Measurements from ENCODE around the gene CTXN1. TPM values are rescaled to one million over a fixed set of nuclear protein-coding genes. Genes with fewer than 3 reads are reported as not detected.
"Not testable (repeated sequence)": the region's sequence is repeated elsewhere in the genome, so short reads cannot be mapped to it uniquely, and the experiment has no call there.

The CTXN1 gene
- polyA plus RNA-seq (ENCODE audit: insufficient read length in 4 of 4) = 10 to 100 TPM; 11.8 to 41.7 (median 28.4) TPM

- no peak for DNase-seq (ENCODE audit: low read depth in 4 of 4, low spot score in 2 of 4)
Observed at GRCh38 chr19:7926021-7926726, at the start of gene CTXN1. Gene CTXN1 (minus strand): TSS chr19:7926135. CDS start chr19:7925538, 597 bp downstream.

- no peak for DNase-seq (ENCODE audit: low read depth in 4 of 4, low spot score in 2 of 4)
Observed at GRCh38 chr19:7975037-7975436, 49.1 kb upstream of the CTXN1 start.

GRCh38 chr19:7973883-7974282 lies 47.9 kb upstream of the CTXN1 start:
- DNase-seq (ENCODE audit: low read depth in 4 of 4, low spot score in 2 of 4) = no peak

GRCh38 chr19:7971553-7972520 lies 45.9 kb upstream of the CTXN1 start:
- no peak for DNase-seq (ENCODE audit: low read depth in 4 of 4, low spot score in 2 of 4)

- DNase-seq (ENCODE audit: low read depth in 4 of 4, low spot score in 2 of 4) = peak in 1 of 4 donors; percentile 39
Observed at GRCh38 chr19:7970716-7971448, 44.9 kb upstream of the CTXN1 start.

- DNase-seq (ENCODE audit: low read depth in 4 of 4, low spot score in 2 of 4) = no peak
Observed at GRCh38 chr19:7969555-7969939, 43.6 kb upstream of the CTXN1 start.

- no peak for DNase-seq (ENCODE audit: low read depth in 4 of 4, low spot score in 2 of 4)
Observed at GRCh38 chr19:7968796-7969554, 43.0 kb upstream of the CTXN1 start.

GRCh38 chr19:7968008-7968795 lies 42.3 kb upstream of the CTXN1 start:
- no peak for DNase-seq (ENCODE audit: low read depth in 4 of 4, low spot score in 2 of 4)

- no peak for DNase-seq (ENCODE audit: low read depth in 4 of 4, low spot score in 2 of 4)
Observed at GRCh38 chr19:7965921-7966665, 40.2 kb upstream of the CTXN1 start.

GRCh38 chr19:7965259-7965841 lies 39.4 kb upstream of the CTXN1 start:
- DNase-seq (ENCODE audit: low read depth in 4 of 4, low spot score in 2 of 4) = no peak

- DNase-seq (ENCODE audit: low read depth in 4 of 4, low spot score in 2 of 4) = no peak
Observed at GRCh38 chr19:7963566-7963965, 37.6 kb upstream of the CTXN1 start.

- no peak for DNase-seq (ENCODE audit: low read depth in 4 of 4, low spot score in 2 of 4)
Observed at GRCh38 chr19:7962644-7963268, 36.8 kb upstream of the CTXN1 start.

GRCh38 chr19:7961920-7962626 lies 36.1 kb upstream of the CTXN1 start:
- no peak for DNase-seq (ENCODE audit: low read depth in 4 of 4, low spot score in 2 of 4)

- not testable (repeated sequence) for DNase-seq (ENCODE audit: low read depth in 4 of 4, low spot score in 2 of 4)
Observed at GRCh38 chr19:7961082-7961481, 35.1 kb upstream of the CTXN1 start.

- DNase-seq (ENCODE audit: low read depth in 4 of 4, low spot score in 2 of 4) = no peak
Observed at GRCh38 chr19:7959211-7959610, 33.3 kb upstream of the CTXN1 start.

- DNase-seq (ENCODE audit: low read depth in 4 of 4, low spot score in 2 of 4) = no peak
Observed at GRCh38 chr19:7955696-7956095, 29.8 kb upstream of the CTXN1 start.

- DNase-seq (ENCODE audit: low read depth in 4 of 4, low spot score in 2 of 4) = no peak
Observed at GRCh38 chr19:7953576-7953975, 27.6 kb upstream of the CTXN1 start.
